Thyroid gland (tissue), 4 donors: Measurements from ENCODE around the gene ATAD1. TPM values are rescaled to one million over a fixed set of nuclear protein-coding genes. Genes with fewer than 3 reads are reported as not detected.
A peak's percentile ranks its signal among the peaks of the same experiment; 100 is the strongest.
"Not testable (repeated sequence)": the region's sequence is repeated elsewhere in the genome, so short reads cannot be mapped to it uniquely, and the experiment has no call there.

ENCODE experiments used
- DNase-seq, 2 donors: peaks; one replicate each; pipeline ENCODE4 v3.0.0-alpha.2; 2019
- H3K27ac ChIP-seq, 3 donors: fragments of 200-600 bp; sonication (generic); 1 replicate in 2 of 3; 2 replicates in 1 of 3; pipeline ENCODE4 v1.5.1; 2016 to 2019; ENCODE audit warnings: mild to moderate bottlenecking in 1 of 3, moderate library complexity in 1 of 3
- H3K27me3 ChIP-seq: fragments of 200-600 bp; sonication (generic); one replicate; pipeline ENCODE4 v1.5.1; 2019
- H3K36me3 ChIP-seq, 2 donors: fragments of 200-600 bp; sonication (generic); one replicate each; pipeline ENCODE4 v1.5.1; 2016 to 2019
- H3K4me1 ChIP-seq, 2 donors: fragments of 200-600 bp; sonication (generic); one replicate each; pipeline ENCODE4 v1.5.1; 2017 to 2019
- H3K4me3 ChIP-seq, 3 donors: fragments of 200-600 bp; sonication (generic); replicated peaks in 1 of 3; 1 replicate in 2 of 3; 2 replicates in 1 of 3; pipeline ENCODE4 v1.5.1; 2016; ENCODE audit warnings: mild to moderate bottlenecking in 1 of 3
- H3K9me3 ChIP-seq: fragments of 200-600 bp; sonication (generic); one replicate; pipeline ENCODE4 v1.5.1; 2017
- CTCF ChIP-seq, 6 experiments: fragments of 200-600 bp in 3 of 6; fragments of 450-650 bp in 3 of 6; sonication (generic) in 3 of 6; IDR thresholded peaks; one replicate each; pipeline ENCODE4 v1.5.1; 2016 to 2019; ENCODE audit warnings: antibody characterized with exemption in 6 of 6, mild to moderate bottlenecking in 2 of 6, inconsistent platforms in 1 of 6, moderate library complexity in 1 of 6
- POLR2A ChIP-seq, 2 donors: fragments of 450-650 bp; IDR thresholded peaks; one replicate each; pipeline ENCODE4 v1.6.1; 2017; ENCODE audit warnings: antibody characterized with exemption in 2 of 2, mild to moderate bottlenecking in 2 of 2, moderate library complexity in 1 of 2
- WGBS, 2 donors: methylation state at CpG; one replicate each; pipeline ENCODE4 v1.1.5; 2017; 5-methylcytosine and 5-hydroxymethylcytosine counted together
- intact Hi-C: fragments of 100-400 bp; cut with DNase I; formaldehyde crosslinking; loops from one replicate; pipeline ENCODE4 v1.15.1; 2023
- total RNA-seq, 4 donors: library from RNA; depleted of rRNA; stranded (reverse); fragments of >200 nt; gene quantifications; one replicate each; pipeline ENCODE4 v1.2.3, GENCODE V29; 2016

The ATAD1 gene
- total RNA-seq, 4 donors from 2014 or later, result 40.3 to 72.1 (median 53.7) TPM

DNA sequence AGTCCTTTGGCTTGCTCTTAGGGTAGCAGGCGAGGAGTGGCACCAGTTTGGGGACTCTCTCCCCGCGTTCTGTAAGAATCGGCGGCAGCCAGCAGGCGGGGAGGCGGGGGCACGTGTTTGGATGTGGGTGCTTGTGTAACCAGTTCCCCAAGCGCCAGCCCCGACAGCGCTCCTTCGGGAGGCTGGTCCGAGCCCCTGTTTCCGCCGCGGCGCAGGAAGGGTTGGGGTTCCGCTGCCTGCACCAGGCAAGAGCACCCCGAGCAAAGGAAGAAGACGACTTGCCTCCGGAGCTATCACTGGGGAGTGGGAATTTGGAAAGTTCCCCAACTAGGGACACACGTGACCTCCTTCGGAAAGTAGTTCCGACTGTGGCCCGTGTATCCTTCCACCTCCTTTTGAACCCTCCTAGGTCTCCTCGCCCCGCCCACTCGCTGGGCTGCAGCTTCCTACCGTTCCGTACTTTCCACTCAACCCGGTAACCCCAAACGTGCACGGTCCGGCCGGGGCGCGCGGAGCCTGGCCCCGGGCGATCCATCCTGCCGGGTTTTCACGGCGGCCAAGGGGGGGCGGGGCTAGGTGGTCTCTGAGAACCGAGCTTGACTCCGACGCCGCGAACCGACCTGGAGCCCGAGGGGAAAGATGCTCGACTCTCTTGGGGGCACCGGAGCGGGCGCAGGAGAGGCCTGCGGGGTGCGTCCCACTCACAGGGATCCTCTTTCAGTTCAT lies 44.1 kb upstream of the ATAD1 start:
- Histone ChIP-seq H3K36me3 (no peaks in the 10 kb centered on the region), H3K27ac (peak overlapping the region; percentile 93 to 99 (median 99)), H3K4me3 (peak overlapping the region; percentile 65 to 86 (median 86)), H3K9me3 (no peaks in the 10 kb centered on the region), H3K4me1 (peaks cover 0 to 8% of the 10 kb centered on the region in 2 donors), H3K27me3 (no peaks in the 10 kb centered on the region)
- peak; percentile 98 for DNase-seq
- TF ChIP-seq CTCF (IDR thresholded peaks at IDR 0.05), result peak in 2 of 6 experiments; percentile 2 to 3
- TF ChIP-seq POLR2A (IDR thresholded peaks at IDR 0.05), result peak; percentile 53 to 77
- 0 to 1% methylated on average over 18 to 56 of the region's 57 CpGs for WGBS, 2 donors
- intact Hi-C loops, result loop anchor here (5.0 to 10.0 kb wide), 2 partner anchors 253 to 525 kb away; no protein-coding TSS in a partner anchor

- Histone ChIP-seq H3K36me3 (no peaks in the 10 kb centered on the region), H3K27ac (peak overlapping the region; percentile 93 to 99 (median 99)), H3K4me3 (peak overlapping the region; percentile 44 to 86 (median 86)), H3K9me3 (no peaks in the 10 kb centered on the region), H3K27me3 (no peaks in the 10 kb centered on the region), H3K4me1 (peaks cover 0 to 8% of the 10 kb centered on the region in 2 donors)
- 8 to 29% methylated on average over 4 to 14 of the region's 16 CpGs for WGBS, 2 donors
- TF ChIP-seq CTCF (IDR thresholded peaks at IDR 0.05) (peak in 3 of 6 experiments; percentile 6 to 22 (median 12)), POLR2A (IDR thresholded peaks at IDR 0.05) (no peak)
- intact Hi-C loops, result loop anchor here (5.0 to 10.0 kb wide), 2 partner anchors 253 to 526 kb away; no protein-coding TSS in a partner anchor
- DNase-seq, result peak; percentile 86 to 87
These were observed 43.5 kb upstream of the ATAD1 start for GRCh38 chr10:87861566-87861952.

GRCh38 chr10:87860816-87861403 lies 42.9 kb upstream of the ATAD1 start:
- DNase-seq, result no peak
- Histone ChIP-seq H3K9me3 (no peaks in the 10 kb centered on the region), H3K27me3 (no peaks in the 10 kb centered on the region), H3K4me3 (no peak overlapping the region), H3K27ac (peak overlapping the region; percentile 93 to 99 (median 99)), H3K4me1 (peaks cover 0 to 8% of the 10 kb centered on the region in 2 donors), H3K36me3 (no peaks in the 10 kb centered on the region)
- intact Hi-C loops, result loop anchor here (5.0 to 10.0 kb wide), 2 partner anchors 254 to 526 kb away; no protein-coding TSS in a partner anchor
- TF ChIP-seq POLR2A (IDR thresholded peaks at IDR 0.05) (no peak), CTCF (IDR thresholded peaks at IDR 0.05) (no peak)
- 78 to 88% methylated on average over 4 of the region's 4 CpGs for WGBS, 2 donors

GRCh38 chr10:87860156-87860795 lies 42.2 kb upstream of the ATAD1 start:
- WGBS, 2 donors, result 67 to 68% methylated on average over 3 of the region's 3 CpGs
- TF ChIP-seq POLR2A (IDR thresholded peaks at IDR 0.05) (no peak), CTCF (IDR thresholded peaks at IDR 0.05) (peak in 5 of 6 experiments; percentile 31 to 79 (median 56))
- H3K4me3 ChIP-seq, result no peak overlapping the region
- intact Hi-C loops, result loop anchor here (5.0 to 10.0 kb wide), 2 partner anchors 255 to 527 kb away; no protein-coding TSS in a partner anchor
- H3K9me3 ChIP-seq, result no peaks in the 10 kb centered on the region
- peak; percentile 30 to 32 for DNase-seq
- peak overlapping the region in 1 of 3 donors; percentile 24 for H3K27ac ChIP-seq
- peaks cover 0 to 8% of the 10 kb centered on the region in 2 donors for H3K4me1 ChIP-seq
- no peaks in the 10 kb centered on the region for H3K36me3 ChIP-seq
- no peaks in the 10 kb centered on the region for H3K27me3 ChIP-seq

DNA sequence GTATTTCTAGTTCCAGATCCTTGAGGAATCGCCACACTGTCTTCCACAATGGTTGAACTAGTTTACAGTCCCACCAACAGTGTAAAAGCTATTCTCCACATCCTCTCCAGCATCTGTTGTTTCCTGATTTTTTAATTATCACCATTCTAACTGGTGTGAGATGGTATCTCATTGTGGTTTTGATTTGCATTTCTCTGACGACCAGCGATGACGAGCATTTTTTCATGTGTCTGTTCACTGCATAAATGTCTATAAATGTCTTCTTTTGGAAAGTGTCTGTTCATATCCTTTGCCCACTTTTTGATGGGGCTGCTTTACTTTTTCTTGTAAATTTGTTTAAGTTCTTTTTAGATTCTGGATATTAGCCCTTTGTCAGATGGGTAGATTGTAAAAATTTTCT lies 37.6 kb upstream of the ATAD1 start:
- H3K9me3 ChIP-seq, H3K4me1 ChIP-seq, H3K4me3 ChIP-seq, H3K27ac ChIP-seq, H3K27me3 ChIP-seq, H3K36me3 ChIP-seq, DNase-seq: not testable (repeated sequence)
- intact Hi-C loops, result loop anchor here (5.0 kb wide), 1 partner anchor 697 kb away; no protein-coding TSS in a partner anchor
- 90 to 94% methylated on average over 4 of the region's 4 CpGs for WGBS, 2 donors

DNA sequence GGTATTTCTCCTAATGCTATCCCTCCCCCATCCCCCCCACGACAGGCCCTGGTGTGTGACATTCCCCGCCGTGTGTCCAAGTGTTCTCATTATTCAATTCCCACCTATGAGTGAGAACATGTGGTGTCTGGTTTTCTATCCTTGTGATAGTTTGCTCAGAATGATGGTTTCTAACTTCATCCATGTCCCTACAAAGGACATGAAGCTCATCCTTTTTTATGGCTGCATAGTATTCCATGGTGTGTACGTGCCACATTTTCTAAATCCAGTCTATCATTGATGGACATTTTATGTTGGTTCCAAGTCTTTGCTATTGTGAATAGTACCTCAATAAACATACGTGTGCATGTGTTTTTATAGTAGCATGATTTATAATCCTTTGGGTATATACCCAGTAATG lies 37.2 kb upstream of the ATAD1 start:
- DNase-seq, H3K27ac ChIP-seq, H3K36me3 ChIP-seq, H3K4me1 ChIP-seq, H3K4me3 ChIP-seq, H3K9me3 ChIP-seq, H3K27me3 ChIP-seq: not testable (repeated sequence)
- intact Hi-C loops, result loop anchor here (5.0 kb wide), 1 partner anchor 697 kb away; no protein-coding TSS in a partner anchor
- WGBS, 2 donors, result 94% methylated on average over 5 of the region's 5 CpGs
